Adrenal gland (tissue), 12 donors: ENCODE measurements around the gene FGD3. TPM values are rescaled to one million over a fixed set of nuclear protein-coding genes. Genes with fewer than 3 reads are reported as not detected.
A peak's percentile ranks its signal among the peaks of the same experiment; 100 is the strongest.

ENCODE experiments used
- DNase-seq, 7 donors: peaks; one replicate each; pipeline ENCODE4 v3.0.0-alpha.2; 2019 to 2020
- H3K27ac ChIP-seq, 5 donors: fragments of 200-600 bp; sonication (generic) in 4 of 5; 1 replicate in 3 of 5; 2 replicates in 2 of 5; pipeline versions ENCODE4 v1.5.1 to v1.8.0; 2016 to 2020; ENCODE audit warnings: mild to moderate bottlenecking in 1 of 5
- H3K27me3 ChIP-seq: fragments of 200-600 bp; 2 replicates; pipeline ENCODE4 v1.8.0; 2021
- H3K36me3 ChIP-seq, 2 donors: fragments of 200-600 bp; replicated peaks in 1 of 2; 1 replicate in 1 of 2; 2 replicates in 1 of 2; pipeline versions ENCODE4 v1.5.1 to v1.8.0; 2018 to 2022
- H3K4me1 ChIP-seq, 2 donors: fragments of 200-600 bp; replicated peaks in 1 of 2; 1 replicate in 1 of 2; 2 replicates in 1 of 2; pipeline versions ENCODE4 v1.5.1 to v1.8.0; 2018 to 2021
- H3K4me3 ChIP-seq, 4 donors: fragments of 200-600 bp; sonication (generic) in 3 of 4; one replicate each; pipeline ENCODE4 v1.5.1; 2016 to 2018
- H3K9me3 ChIP-seq, 3 donors: fragments of 200-600 bp; sonication (generic) in 1 of 3; replicated peaks in 1 of 3; 1 replicate in 2 of 3; 2 replicates in 1 of 3; pipeline versions ENCODE4 v1.5.1 to v1.8.0; 2016 to 2021
- CTCF ChIP-seq, 6 experiments: fragments of 450-650 bp in 4 of 6; fragments of 200-600 bp in 2 of 6; sonication (generic) in 1 of 6; IDR thresholded peaks; 1 replicate in 5 of 6; 2 replicates in 1 of 6; pipeline versions ENCODE4 v1.5.1 to v1.8.0; 2016 to 2021; ENCODE audit warnings: antibody characterized with exemption in 6 of 6, mild to moderate bottlenecking in 2 of 6, moderate library complexity in 1 of 6
- POLR2A ChIP-seq, 2 donors: fragments of 450-650 bp; IDR thresholded peaks; one replicate each; pipeline ENCODE4 v1.6.1; 2017; ENCODE audit warnings: antibody characterized with exemption in 2 of 2, mild to moderate bottlenecking in 2 of 2, moderate library complexity in 1 of 2
- WGBS, 4 donors: extraction: QIAGEN DNeasy Blood & Tissue Kit in 2 of 4; methylation state at CpG; one replicate each; pipeline versions ENCODE4 v1.1.5 to v1.1.7; 2013 to 2017; 5-methylcytosine and 5-hydroxymethylcytosine counted together
- intact Hi-C, 2 donors: fragments of 100-400 bp; cut with DNase I; formaldehyde crosslinking; loops; one replicate each; pipeline versions ENCODE4 v1.14.1 to v1.15.0; 2022 to 2023
- polyA plus RNA-seq, 3 donors: library from polyadenylated mRNA; stranded (reverse); fragments of 200-250 nt in 2 of 3; fragments of 350-450 nt in 1 of 3; fragmentation: Illumina TruSeq in 1 of 3; extraction: RNeasy Lipid Tissue Mini Kit (QIAGEN cat#74804) in 1 of 3; gene quantifications; one replicate each; pipeline ENCODE4 v1.2.3, GENCODE V29; 2013 to 2014
- total RNA-seq, 9 donors: library from RNA; depleted of rRNA in 4 of 9; stranded (reverse); fragments of >200 nt in 4 of 9; fragments of 120-200 nt in 1 of 9; fragmentation: NEBNext Ultra II Directional in 1 of 9; extraction: Animal tissue kit (Norgen Biotek cat#: 25700) in 1 of 9; gene quantifications; one replicate each; pipeline versions ENCODE4 v1.1.0 to v1.2.4, GENCODE V29; 2013 to 2023
- donor health status: healthy with polysubstance abuse.
- donor health status: Bipolar disorder and iron deficiency.
- donor health status: DM: yes; HTN: yes; CAD: no.
- donor health status: DM: no; HTN: no; CAD: no.
- donor health status: DM: no; HTN: no; CAD: no.
- donor health status: DM: yes; HTN: yes; CAD: no.

The FGD3 gene
- total and polyA plus RNA-seq, 12 donors, result 0.89 to 7.6 (median 5.6) TPM

- no peak for TF ChIP-seq CTCF (IDR thresholded peaks at IDR 0.05)
- no peak for TF ChIP-seq POLR2A (IDR thresholded peaks at IDR 0.05)
- intact Hi-C loops, result loop anchor here in 1 of 2 donors (10.0 kb wide), 1 partner anchor 296 kb away; no protein-coding TSS in a partner anchor
- Histone ChIP-seq H3K4me1 (no peaks in the 10 kb centered on the region), H3K36me3 (no peaks in the 10 kb centered on the region), H3K4me3 (no peak overlapping the region), H3K27ac (no peak overlapping the region), H3K27me3 (no peaks in the 10 kb centered on the region), H3K9me3 (no peaks in the 10 kb centered on the region)
- WGBS, 4 donors, result 90 to 97% (median 94%) methylated on average over 8 of the region's 8 CpGs
- peak in 1 of 7 donors; percentile 1 for DNase-seq
Observed at GRCh38 chr9:93008457-93008856, 61.1 kb downstream of the FGD3 start.

- Histone ChIP-seq H3K4me1 (no peaks in the 10 kb centered on the region), H3K36me3 (no peaks in the 10 kb centered on the region), H3K4me3 (no peak overlapping the region), H3K27ac (no peak overlapping the region), H3K9me3 (no peaks in the 10 kb centered on the region), H3K27me3 (no peaks in the 10 kb centered on the region)
- TF ChIP-seq POLR2A (IDR thresholded peaks at IDR 0.05) (no peak), CTCF (IDR thresholded peaks at IDR 0.05) (no peak)
- intact Hi-C loops, result loop anchor here in 1 of 2 donors (10.0 kb wide), 1 partner anchor 295 kb away; no protein-coding TSS in a partner anchor
- WGBS, 4 donors, result 80 to 88% (median 86%) methylated on average over 20 to 21 of the region's 21 CpGs
- peak in 1 of 7 donors; percentile 13 for DNase-seq
Observed at GRCh38 chr9:93009337-93010015, 62.2 kb downstream of the FGD3 start.

- Histone ChIP-seq H3K36me3 (no peaks in the 10 kb centered on the region), H3K4me3 (no peak overlapping the region)
Observed at GRCh38 chr9:93010056-93010455, 62.7 kb downstream of the FGD3 start.

GRCh38 chr9:93010704-93011103, 63.4 kb downstream of the FGD3 start:
- Histone ChIP-seq H3K9me3 (no peaks in the 10 kb centered on the region), H3K4me1 (no peaks in the 10 kb centered on the region), H3K4me3 (no peak overlapping the region), H3K36me3 (no peaks in the 10 kb centered on the region), H3K27me3 (no peaks in the 10 kb centered on the region), H3K27ac (no peak overlapping the region)
- peak in 3 of 7 donors; percentile 5 to 40 (median 9) for DNase-seq
- intact Hi-C loops, result no loop called here
- TF ChIP-seq POLR2A (IDR thresholded peaks at IDR 0.05), result no peak
- TF ChIP-seq CTCF (IDR thresholded peaks at IDR 0.05), result no peak
- WGBS, 4 donors, result 39 to 76% (median 65%) methylated on average over 2 to 4 of the region's 4 CpGs

More at GRCh38 chr9:93010056-93010455, 62.7 kb downstream of the FGD3 start:
- intact Hi-C loops, result no loop called here
- no peak for TF ChIP-seq CTCF (IDR thresholded peaks at IDR 0.05)
- no peak for TF ChIP-seq POLR2A (IDR thresholded peaks at IDR 0.05)
- peak in 1 of 7 donors; percentile 5 for DNase-seq
- Histone ChIP-seq H3K27ac (no peak overlapping the region), H3K4me1 (no peaks in the 10 kb centered on the region), H3K9me3 (no peaks in the 10 kb centered on the region), H3K27me3 (no peaks in the 10 kb centered on the region)
- WGBS, 4 donors, result 59 to 77% (median 66%) methylated on average over 6 to 13 of the region's 13 CpGs
